ENCODE measurements around the gene ZBP1.

The ZBP1 gene

GRCh38 chr20:57658447-57658832 is 38.2 kb upstream of the ZBP1 start:
- DNase-seq: peak; percentile 57

GRCh38 chr20:57657535-57658446 is 37.6 kb upstream of the ZBP1 start:
- DNase-seq: peak; percentile 78

GRCh38 chr20:57656821-57657534 is 36.8 kb upstream of the ZBP1 start:
- DNase-seq: peak; percentile 57

- no peak for DNase-seq
Observed at GRCh38 chr20:57656252-57656820, 36.1 kb upstream of the ZBP1 start.

- no peak for DNase-seq
Observed at GRCh38 chr20:57655809-57656155, 35.6 kb upstream of the ZBP1 start.

- DNase-seq: peak; percentile 55
Observed at GRCh38 chr20:57654998-57655808, 35.0 kb upstream of the ZBP1 start.

- peak; percentile 81 for DNase-seq
Observed at GRCh38 chr20:57654363-57654997, 34.3 kb upstream of the ZBP1 start.

GRCh38 chr20:57653910-57654309 is 33.7 kb upstream of the ZBP1 start:
- no peak for DNase-seq

GRCh38 chr20:57653546-57653900 is 33.3 kb upstream of the ZBP1 start:
- peak; percentile 51 for DNase-seq

- peak; percentile 51 for DNase-seq
Observed at GRCh38 chr20:57652606-57653545, 32.6 kb upstream of the ZBP1 start.

GRCh38 chr20:57651881-57652605 is 31.8 kb upstream of the ZBP1 start:
- peak; percentile 41 for DNase-seq

GRCh38 chr20:57650756-57651483 is 30.7 kb upstream of the ZBP1 start:
- peak; percentile 45 for DNase-seq

GRCh38 chr20:57650266-57650665 is 30.0 kb upstream of the ZBP1 start:
- DNase-seq: peak; percentile 44

- DNase-seq: no peak
Observed at GRCh38 chr20:57649617-57650015, 29.4 kb upstream of the ZBP1 start.

- DNase-seq: no peak
Observed at GRCh38 chr20:57648878-57649616, 28.8 kb upstream of the ZBP1 start.

- DNase-seq: peak; percentile 33
Observed at GRCh38 chr20:57647933-57648785, 27.9 kb upstream of the ZBP1 start.

- peak; percentile 40 for DNase-seq
Observed at GRCh38 chr20:57647006-57647932, 27.0 kb upstream of the ZBP1 start.
